Frontal cortex (tissue), 4 donors: Measurements from ENCODE around the gene CBY2. TPM values are rescaled to one million over a fixed set of nuclear protein-coding genes. Genes with fewer than 3 reads are reported as not detected.
"Not testable (repeated sequence)": the region's sequence is repeated elsewhere in the genome, so short reads cannot be mapped to it uniquely, and the experiment has no call there.

ENCODE experiments used
- DNase-seq, 2 donors: peaks; one replicate each; pipeline ENCODE4 v3.0.0; 2012; ENCODE audit warnings: low spot score in 2 of 2
- FAIRE-seq: peaks from 2 replicates; lab custom pipeline; 2012; peaks lifted over from hg19 to GRCh38; lab: Jason Lieb, UNC
- total RNA-seq: library from RNA; depleted of rRNA; stranded (reverse); fragments of >200 nt; gene quantifications from one replicate; pipeline ENCODE4 v1.2.3, GENCODE V29; 2014
- donor health status: control.
- donor health status: control.
- donor health status: control.

Gene CBY2, protein sequence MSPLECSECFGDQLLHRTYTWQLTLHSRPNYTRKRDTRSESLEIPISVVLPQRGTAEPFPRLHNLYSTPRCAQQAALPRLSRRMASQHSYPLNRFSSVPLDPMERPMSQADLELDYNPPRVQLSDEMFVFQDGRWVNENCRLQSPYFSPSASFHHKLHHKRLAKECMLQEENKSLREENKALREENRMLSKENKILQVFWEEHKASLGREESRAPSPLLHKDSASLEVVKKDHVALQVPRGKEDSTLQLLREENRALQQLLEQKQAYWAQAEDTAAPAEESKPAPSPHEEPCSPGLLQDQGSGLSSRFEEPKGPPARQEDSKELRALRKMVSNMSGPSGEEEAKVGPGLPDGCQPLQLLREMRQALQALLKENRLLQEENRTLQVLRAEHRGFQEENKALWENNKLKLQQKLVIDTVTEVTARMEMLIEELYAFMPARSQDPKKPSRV
- total RNA-seq, result not detected

DNA sequence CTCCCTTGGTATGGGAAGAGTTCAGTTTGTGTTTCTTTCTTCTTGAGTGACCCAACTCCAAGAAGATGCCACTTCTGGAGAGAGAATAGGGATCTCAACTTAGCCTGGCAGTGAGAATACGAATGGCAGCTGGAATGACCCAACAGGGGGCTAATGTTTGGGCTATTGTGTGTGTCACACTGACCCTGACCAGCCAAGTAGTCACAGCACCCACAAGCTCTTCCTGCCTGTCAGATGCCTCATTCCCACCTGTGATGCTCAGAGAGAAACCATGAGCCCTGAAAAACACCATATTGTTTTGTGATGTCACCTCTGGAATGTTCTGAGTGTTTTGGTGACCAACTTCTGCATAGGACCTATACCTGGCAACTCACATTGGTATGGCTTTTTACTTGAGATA, at the start of gene CBY2:
Gene CBY2 (plus strand): TSS at position 233 of the 400 bp plus-strand sequence. CDS start 71 bp downstream, at position 304.
- FAIRE-seq, result no peak
- DNase-seq, result no peak

DNA sequence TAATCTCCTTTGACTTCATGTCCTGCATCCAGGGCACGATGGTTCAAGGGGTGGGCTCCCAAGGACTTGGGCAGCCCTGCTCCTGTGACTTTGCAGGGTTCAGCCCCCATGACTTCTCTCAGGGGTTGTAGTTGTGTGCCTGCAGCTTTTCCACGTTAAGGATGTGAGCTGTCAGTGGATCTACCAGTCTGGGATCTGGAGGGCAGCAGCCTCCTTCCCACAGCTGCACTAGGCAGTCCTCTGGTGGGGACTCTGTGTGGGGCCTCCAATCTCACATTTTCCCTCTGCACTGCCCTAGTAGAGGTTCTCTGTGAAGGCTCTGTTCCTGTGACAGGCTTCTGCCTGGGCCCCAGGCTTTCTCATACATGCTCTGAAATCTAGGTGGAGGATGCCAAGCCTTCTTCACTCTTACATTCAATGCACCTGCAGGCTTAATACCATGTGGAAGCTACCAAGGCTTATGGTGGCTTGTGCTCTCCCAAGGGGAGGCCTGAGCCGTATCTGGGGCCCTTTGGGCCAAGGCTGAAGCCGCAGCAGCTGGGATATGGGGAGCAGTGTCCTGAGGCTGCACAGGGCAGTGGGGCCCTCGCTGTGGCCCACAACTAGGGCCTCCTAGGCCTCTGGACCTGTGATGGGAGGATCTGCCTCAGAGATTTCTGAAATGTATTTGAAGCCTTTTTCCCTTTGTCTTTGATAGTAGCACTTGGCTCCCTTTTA, 47.3 kb upstream of the CBY2 start:
- DNase-seq (no peak), FAIRE-seq (no peak)

DNA sequence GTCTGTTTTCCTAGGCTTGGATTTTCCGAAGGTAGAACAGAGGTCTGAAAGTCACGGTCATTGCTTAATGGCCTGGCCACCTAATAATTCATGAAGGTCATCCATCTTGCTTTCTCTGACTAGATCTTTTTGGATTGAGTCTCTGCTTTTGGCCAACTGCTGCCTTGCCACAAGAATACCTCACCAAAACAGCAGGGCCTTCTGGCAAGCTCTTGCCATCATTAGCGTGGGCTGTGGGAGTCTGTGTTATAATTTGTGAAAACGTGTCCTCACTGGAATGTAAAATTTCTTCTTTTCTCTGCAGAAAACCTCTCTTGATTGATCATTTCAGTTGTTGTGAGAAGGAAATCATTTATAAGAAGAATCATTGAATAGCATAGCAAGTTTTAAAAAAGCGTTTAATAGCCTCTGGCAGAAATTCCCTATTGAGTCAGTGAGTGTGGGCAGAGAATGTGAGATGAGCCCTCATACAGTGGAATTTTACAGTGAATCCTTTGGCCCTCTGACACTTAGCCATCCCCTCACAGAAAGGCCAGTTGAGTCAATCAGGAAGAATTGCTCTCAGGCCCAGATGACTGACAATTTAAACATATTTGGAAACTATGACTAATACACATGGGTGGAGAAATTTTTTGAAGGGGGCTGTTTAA, 43.4 kb upstream of the CBY2 start:
- no peak for FAIRE-seq
- DNase-seq, result no peak

DNA sequence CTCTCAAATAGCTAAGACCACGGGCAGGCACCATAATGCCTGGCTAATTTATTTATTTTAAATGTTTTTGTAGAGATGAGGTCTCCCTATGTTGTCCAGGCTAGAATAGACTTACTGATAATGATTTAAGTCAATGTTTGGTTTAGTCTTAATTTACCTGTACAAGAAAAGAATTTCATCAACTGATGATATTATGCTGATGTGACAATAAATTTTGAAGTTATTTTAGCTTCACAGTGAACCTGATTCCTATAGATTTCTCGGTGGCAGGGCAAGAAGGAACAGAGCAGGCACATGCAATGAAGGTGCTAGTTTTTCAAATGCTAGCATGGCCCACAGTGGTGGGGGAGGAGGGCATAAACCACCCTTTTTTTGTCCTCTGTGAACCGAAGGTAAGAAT, 42.6 kb upstream of the CBY2 start:
- FAIRE-seq, result no peak
- no peak for DNase-seq

DNA sequence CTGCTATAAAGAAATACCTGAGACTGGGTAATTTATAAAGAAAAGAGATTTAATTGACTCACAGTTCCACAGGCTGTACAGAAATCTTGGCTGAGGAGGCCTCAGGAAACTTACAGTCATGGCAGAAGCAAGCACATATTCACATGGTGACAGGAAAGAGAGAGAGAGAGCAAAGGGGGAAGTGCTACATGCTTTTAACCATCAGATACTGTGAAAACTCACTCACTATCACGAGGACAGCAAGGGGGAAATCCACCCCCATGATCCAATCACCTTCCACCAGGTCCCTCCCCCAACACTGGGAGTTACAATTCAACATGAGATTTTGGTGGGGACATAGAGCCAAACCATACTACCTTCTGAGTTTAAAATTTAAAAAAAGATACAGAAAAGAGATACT, 41.7 kb upstream of the CBY2 start:
- FAIRE-seq, result not testable (repeated sequence)

DNA sequence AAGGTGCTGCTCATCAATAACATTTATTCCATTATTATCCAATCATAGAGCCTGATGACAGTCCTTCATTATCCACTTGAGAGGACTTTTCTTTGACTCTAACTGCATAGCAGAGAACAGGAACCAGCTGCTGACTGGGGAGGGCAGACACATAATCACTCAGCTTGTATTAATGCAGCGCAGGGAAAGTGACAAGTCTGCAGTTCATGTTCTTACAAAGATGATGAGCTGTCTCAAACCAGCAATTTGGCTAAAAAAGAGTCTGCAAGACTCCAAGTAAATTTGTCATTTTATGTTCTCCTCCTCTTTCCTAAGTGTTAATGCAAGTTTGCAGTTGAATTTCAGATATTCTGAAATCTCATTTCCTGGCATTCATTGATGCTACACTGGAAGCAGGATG, 40.0 kb upstream of the CBY2 start:
- no peak for DNase-seq
- FAIRE-seq, result no peak

More for the DNA sequence above, 41.7 kb upstream of the CBY2 start:
- DNase-seq, result not testable (repeated sequence)

DNA sequence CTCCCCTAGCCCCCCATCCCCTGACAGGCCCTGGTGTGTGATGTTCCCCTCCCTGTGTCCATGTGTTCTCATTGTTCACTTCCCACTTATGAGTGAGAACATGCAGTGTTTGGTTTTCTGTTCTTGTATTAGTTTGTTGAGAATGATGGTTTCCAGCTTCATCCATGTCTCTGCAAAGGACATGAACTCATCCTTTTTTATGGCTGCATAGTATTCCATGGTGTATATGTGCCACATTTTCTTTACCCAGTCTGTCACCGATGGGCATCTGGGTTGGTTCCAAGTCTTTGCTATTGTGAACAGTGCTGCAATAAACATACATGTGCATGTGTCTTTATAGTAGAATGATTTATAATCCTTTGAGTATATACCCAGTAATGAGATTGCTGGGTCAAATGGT, 39.2 kb upstream of the CBY2 start:
- DNase-seq, FAIRE-seq: not testable (repeated sequence)

DNA sequence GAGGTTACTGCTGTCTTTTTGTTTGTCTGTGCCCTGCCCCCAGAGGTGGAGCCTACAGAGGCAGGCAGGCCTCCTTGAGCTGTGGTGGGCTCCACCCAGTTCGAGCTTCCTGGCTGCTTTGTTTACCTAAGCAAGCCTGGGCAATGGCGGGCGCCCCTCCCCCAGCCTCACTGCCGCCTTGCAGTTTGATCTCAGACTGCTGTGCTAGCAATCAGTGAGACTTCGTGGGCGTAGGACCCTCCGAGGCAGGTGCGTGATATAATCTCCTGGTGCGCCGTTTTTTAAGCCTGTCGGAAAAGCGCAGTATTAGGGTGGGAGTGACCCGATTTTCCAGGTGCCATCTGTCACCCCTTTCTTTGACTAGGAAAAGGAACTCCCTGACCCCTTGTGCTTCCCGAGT, 32.5 kb upstream of the CBY2 start:
- not testable (repeated sequence) for DNase-seq, FAIRE-seq

DNA sequence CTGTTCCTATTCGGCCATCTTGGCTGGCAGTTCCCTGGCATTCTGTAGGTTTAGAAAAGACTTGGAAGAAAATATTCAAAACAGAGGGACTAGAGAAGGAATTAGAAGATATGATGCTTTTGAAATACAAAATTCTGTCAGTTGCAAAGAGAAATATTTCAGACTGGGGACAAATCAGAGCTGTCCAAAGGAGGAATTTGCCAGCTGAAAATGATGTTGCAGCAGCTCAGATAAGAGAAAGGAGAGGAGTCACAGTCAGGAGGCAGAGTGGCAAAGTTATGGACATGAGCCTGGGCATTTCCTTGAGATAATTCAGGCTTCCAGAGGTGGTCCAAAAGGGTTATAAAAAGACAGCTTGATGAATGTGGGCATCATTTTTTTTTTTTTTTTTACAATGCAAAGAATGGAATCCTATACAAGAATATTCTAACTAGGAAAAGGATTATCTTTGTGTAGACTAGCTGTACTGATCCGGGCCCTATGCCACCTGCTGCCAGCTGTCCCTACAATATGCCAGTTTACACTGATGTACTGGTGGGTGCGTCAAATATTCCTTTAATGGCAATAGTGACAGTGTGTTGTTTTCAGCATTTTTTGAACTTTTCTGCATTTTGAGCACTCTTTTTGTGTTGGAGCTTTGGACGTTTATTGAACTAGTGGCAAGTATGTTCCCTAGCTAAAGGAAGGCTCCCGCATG, 31.8 kb upstream of the CBY2 start:
- DNase-seq (no peak), FAIRE-seq (no peak)

DNA sequence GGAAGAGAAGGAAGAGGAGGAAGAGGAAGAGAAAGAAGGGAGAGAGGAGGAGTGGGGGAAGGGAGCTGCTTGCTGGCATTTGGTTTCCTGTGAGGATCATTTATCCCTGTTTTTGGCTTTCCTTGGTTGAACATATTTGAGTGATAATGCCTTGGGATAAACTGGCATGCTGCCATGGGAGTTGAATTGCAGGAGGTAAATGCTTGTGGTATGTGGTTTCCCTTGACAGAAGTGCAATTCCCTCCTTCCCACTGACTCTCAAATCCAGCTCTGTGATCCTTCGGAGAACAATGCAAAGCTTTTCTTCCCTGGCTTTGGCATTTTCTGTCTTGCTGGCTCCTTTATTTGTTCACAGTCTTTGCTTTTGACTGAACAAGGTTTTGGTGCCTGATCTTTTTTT, 27.2 kb upstream of the CBY2 start:
- DNase-seq, result no peak
- no peak for FAIRE-seq

DNA sequence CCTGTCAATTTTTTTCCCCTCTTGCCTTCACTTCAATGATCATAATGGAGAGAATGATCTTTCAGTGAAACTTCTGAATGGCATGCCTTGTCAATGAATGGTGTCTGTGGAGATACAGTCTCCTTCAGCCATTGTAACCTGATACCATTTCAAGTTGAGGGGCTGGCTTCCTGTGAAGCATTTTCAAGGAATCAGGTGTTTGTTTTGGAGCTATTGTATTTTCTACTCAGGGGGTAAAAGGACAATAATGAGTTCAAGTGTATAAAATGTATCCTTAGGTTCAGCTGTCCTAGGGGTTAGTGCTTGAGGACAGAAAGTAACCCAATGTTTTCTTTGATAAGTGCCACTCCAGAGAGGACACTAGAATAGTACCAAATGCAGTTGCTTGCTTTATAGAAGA, 23.8 kb upstream of the CBY2 start:
- no peak for FAIRE-seq
- DNase-seq, result no peak

DNA sequence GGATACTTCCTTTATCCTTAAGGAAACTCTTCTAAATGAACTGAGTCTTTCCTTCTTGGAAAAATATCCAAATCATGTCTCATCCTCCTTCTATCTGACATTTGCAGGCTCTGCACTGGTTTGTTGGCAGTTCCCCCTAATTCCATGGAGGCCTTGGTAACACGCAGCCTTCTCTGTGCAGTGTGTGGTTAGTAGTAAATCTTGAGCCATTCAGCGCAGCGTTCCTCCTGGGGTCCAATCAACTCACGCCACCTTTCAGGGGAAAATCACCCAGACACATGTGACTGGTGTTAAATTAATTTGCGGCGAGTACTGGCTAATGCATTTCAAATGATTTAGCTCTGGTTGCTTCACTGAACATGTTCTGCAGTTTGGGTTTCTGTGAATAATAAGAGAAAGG, 21.0 kb upstream of the CBY2 start:
- DNase-seq, result no peak
- no peak for FAIRE-seq

DNA sequence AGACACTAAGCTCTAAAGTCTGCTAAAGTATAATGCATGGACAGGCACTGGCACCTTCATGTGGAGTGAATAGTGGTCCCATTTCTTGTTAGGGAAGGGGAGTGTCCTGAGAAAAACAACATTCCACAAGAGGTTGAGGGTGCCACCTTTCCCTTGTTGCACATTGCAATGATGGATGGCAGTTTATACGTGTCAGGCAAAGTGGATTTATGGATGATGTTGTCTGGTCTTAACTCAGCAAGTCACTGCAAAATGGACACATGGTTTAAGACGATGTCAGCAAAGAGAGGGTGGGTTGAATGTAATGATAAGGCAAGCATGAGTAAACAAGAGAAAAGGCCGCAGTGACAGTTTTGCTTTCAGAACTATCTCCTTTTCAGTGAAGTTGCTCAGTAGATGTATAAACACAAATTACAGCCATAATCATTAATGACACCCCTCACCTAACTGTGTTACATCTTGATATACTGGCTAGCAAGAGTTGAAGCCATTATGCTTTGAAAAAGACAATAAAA, 19.6 kb upstream of the CBY2 start:
- no peak for DNase-seq
- FAIRE-seq, result no peak

DNA sequence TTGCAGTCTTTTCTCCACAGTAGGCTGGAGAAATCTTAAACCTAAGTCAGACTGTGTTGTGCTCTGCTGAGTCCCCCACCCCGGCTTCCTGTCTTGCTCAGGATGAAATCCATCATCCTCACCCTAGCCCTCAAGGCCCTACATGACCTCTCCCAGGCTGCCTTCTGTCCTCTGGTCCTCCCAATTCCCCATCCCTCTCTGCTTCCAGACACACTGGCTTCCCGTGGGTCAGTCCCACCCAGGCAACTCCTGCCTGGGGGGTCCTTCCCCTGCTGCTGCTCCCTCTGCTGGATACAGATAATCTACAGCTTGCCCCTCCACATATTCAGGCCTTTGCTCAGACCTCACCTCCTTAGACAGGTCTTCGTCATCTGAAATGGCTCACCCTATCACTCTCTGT, 18.4 kb upstream of the CBY2 start:
- DNase-seq (no peak), FAIRE-seq (no peak)

DNA sequence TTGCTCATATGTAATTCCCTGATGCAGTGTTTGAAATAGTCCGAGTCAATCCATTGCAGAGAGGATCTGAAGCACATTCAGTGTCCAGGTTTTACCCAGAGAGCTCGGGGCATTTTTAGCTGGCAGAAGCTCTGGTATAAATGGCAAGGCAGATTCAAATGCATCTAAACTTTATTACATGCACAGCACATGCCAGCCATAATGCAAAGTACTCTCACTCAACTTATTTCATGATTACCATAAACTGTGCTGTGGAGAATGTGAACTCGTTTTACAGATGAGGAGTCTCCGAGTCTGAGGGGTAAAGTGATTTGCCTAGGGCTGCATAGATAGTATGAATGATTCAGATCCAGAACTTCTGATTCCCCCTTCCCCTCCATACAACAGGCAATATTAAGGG, 13.5 kb upstream of the CBY2 start:
- no peak for FAIRE-seq
- no peak for DNase-seq

DNA sequence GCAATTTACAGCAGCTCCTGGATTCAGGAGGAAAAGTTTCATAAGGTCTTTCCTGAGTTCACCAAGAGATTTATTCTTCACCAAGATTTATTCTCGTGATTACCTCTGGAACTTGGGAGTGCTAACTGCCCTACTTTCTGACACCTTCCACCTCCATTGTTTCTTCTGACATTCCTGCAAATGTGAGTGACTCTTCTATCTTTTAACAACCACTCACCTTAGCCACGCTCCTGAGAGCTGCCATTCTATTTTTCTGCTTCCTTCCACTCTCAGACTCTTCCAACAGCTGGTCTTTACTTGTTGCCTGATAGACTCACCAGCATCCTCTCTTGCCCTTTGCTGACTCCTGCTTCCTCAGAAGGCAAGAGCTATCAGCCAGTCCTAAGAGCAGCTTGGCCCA, 11.5 kb upstream of the CBY2 start:
- DNase-seq (no peak), FAIRE-seq (no peak)

DNA sequence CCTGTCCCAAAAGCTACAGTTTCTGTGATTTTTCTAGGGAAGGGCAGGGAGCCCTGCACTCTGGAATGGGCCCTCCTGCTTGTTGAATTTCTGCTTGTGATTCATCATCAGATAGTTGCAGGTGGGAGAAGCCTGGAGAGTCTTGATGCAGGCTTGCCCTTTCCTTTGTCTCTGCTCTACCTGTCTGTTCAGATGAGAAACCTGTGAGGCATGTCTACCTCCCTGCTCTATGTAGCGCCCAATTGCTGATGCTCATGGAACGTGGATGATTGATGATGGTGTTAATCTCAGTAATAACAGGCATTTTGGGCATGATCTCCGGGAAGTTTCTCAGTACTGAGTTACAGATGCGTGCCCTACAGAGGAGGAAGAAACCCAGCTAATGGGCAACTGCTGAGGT, 10.9 kb upstream of the CBY2 start:
- FAIRE-seq, result no peak
- no peak for DNase-seq

DNA sequence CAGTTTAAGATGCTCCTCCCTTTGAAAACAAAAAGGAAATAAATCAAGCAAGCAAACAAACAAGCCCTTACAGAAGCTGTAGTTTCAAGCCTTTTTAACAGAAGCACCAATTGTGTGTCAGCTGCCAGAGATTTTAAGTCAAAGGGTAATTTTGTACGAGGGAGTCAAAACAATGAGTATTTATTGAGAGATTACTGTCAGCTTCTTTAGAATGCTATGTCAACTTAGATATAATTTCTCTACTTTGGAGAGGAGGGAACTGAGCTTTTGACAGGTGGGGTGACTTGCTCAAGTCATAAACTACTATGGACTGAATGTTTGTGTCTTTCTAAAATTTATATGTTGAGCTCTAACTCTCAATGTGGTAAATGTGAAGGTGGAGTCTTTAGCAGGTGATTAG, 10.5 kb upstream of the CBY2 start:
- DNase-seq (no peak), FAIRE-seq (no peak)

DNA sequence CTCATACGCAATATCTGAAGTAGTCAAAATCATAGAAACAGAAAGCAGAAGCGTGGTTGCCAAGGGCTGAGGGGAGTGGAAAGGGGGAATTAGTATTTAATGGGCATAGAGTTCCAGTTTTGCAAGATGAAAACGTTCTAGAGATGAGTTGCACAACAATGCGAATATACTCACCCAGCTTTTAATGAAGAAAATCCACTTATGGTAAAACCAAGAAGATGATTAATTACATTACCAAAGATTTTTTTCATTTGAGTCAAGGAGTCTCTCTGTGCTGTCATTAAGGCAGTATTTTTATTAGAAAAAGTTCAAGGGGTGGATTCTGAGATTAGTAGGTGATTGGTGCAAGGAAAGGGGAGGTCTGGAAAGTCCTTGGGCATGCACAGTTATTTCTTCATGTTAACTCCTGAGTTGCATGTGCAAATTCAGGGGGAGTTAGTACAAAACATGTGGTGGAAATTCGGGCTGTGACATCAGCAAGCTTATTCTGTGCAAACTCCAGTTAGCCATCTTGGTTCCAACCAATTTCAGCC, 6.9 kb upstream of the CBY2 start:
- no peak for DNase-seq
- no peak for FAIRE-seq
